Measurements from ENCODE around the gene WAPL. TPM values are rescaled to one million over a fixed set of nuclear protein-coding genes. Genes with fewer than 3 reads are reported as not detected.
"Not testable (repeated sequence)": the region's sequence is repeated elsewhere in the genome, so short reads cannot be mapped to it uniquely, and the experiment has no call there.

The WAPL gene
- polyA plus RNA-seq, 3 donors, result 17.8 to 26.5 (median 18.3) TPM

- H3K4me1 ChIP-seq (ENCODE audit: control insufficient read depth in 1 of 2, insufficient read depth in 2 of 2, low read length in 2 of 2); H3K79me2 ChIP-seq (ENCODE audit: insufficient read depth, low read length); H3K4me3 Mint-ChIP-seq; H3K4me3 ChIP-seq (replicated peaks in 1 of 3; ENCODE audit: low read depth in 2 of 3, low read length in 3 of 3); H3K4me1 Mint-ChIP-seq; H3K27me3 Mint-ChIP-seq (ENCODE audit: low read depth in 3 of 3); H3K27ac ChIP-seq (ENCODE audit: low read depth in 1 of 2, low read length in 2 of 2); DNase-seq; H3K36me3 Mint-ChIP-seq; H4K20me1 ChIP-seq (ENCODE audit: insufficient read depth, low read length); H3K27ac Mint-ChIP-seq; H2AFZ ChIP-seq (ENCODE audit: insufficient read depth, low read depth, low read length, poor library complexity, severe bottlenecking); H3K9ac ChIP-seq (ENCODE audit: insufficient read depth, low read length, poor library complexity, severe bottlenecking); H3K9me3 ChIP-seq (replicated peaks in 1 of 2; ENCODE audit: control insufficient read depth in 1 of 2, insufficient read depth in 1 of 2, low read length in 2 of 2); H3K36me3 ChIP-seq (replicated peaks in 1 of 2; ENCODE audit: control insufficient read depth in 1 of 2, insufficient read depth in 2 of 2, low read length in 2 of 2); intact Hi-C loops (cut with micrococcal nuclease); H3K27me3 ChIP-seq (ENCODE audit: control insufficient read depth in 2 of 2, insufficient read depth in 2 of 2, low read length in 2 of 2); H3K4me2 ChIP-seq (replicated peaks; ENCODE audit: extremely low read depth, low read length, poor library complexity, severe bottlenecking): not testable (repeated sequence)
- WGBS (ENCODE audit: insufficient coverage), result 80% methylated on average over 5 of the region's 6 CpGs
- H3K9me3 Mint-ChIP-seq, result peaks cover 0 to 11% (median 8%) of the 10 kb centered on the region in 7 donors
Measured at GRCh38 chr10:86563338-86563737, 41.7 kb upstream of the WAPL start.

- H3K9ac ChIP-seq (ENCODE audit: insufficient read depth, low read length, poor library complexity, severe bottlenecking); H3K4me1 Mint-ChIP-seq; H3K36me3 Mint-ChIP-seq; DNase-seq; H3K27ac ChIP-seq (ENCODE audit: low read depth in 1 of 2, low read length in 2 of 2); H3K9me3 Mint-ChIP-seq; H3K9me3 ChIP-seq (replicated peaks in 1 of 2; ENCODE audit: control insufficient read depth in 1 of 2, insufficient read depth in 1 of 2, low read length in 2 of 2); H2AFZ ChIP-seq (ENCODE audit: insufficient read depth, low read depth, low read length, poor library complexity, severe bottlenecking); H3K4me3 Mint-ChIP-seq; H3K27me3 Mint-ChIP-seq (ENCODE audit: low read depth in 3 of 3); intact Hi-C loops (cut with micrococcal nuclease); H3K27me3 ChIP-seq (ENCODE audit: control insufficient read depth in 2 of 2, insufficient read depth in 2 of 2, low read length in 2 of 2); H3K4me2 ChIP-seq (replicated peaks; ENCODE audit: extremely low read depth, low read length, poor library complexity, severe bottlenecking); H3K4me3 ChIP-seq (replicated peaks in 1 of 3; ENCODE audit: low read depth in 2 of 3, low read length in 3 of 3); H3K4me1 ChIP-seq (ENCODE audit: control insufficient read depth in 1 of 2, insufficient read depth in 2 of 2, low read length in 2 of 2); H3K27ac Mint-ChIP-seq; H3K79me2 ChIP-seq (ENCODE audit: insufficient read depth, low read length); H4K20me1 ChIP-seq (ENCODE audit: insufficient read depth, low read length); H3K36me3 ChIP-seq (replicated peaks in 1 of 2; ENCODE audit: control insufficient read depth in 1 of 2, insufficient read depth in 2 of 2, low read length in 2 of 2): not testable (repeated sequence)
- WGBS (ENCODE audit: insufficient coverage), result no CpG with 5 or more reads among the region's 3 CpGs
Measured at GRCh38 chr10:86558695-86559094, 37.1 kb upstream of the WAPL start.

GRCh38 chr10:86556933-86557649 lies 35.5 kb upstream of the WAPL start:
- Histone ChIP-seq H3K27me3 (ENCODE audit: control insufficient read depth in 2 of 2, insufficient read depth in 2 of 2, low read length in 2 of 2) (no peaks in the 10 kb centered on the region), H3K27ac (ENCODE audit: low read depth in 1 of 2, low read length in 2 of 2) (no peak overlapping the region), H4K20me1 (ENCODE audit: insufficient read depth, low read length) (no peaks in the 10 kb centered on the region), H3K9ac (ENCODE audit: insufficient read depth, low read length, poor library complexity, severe bottlenecking) (no peak overlapping the region), H3K4me3 (replicated peaks in 1 of 3; ENCODE audit: low read depth in 2 of 3, low read length in 3 of 3) (no peak overlapping the region), H3K9me3 (replicated peaks in 1 of 2; ENCODE audit: control insufficient read depth in 1 of 2, insufficient read depth in 1 of 2, low read length in 2 of 2) (no peaks in the 10 kb centered on the region), H3K4me1 (ENCODE audit: control insufficient read depth in 1 of 2, insufficient read depth in 2 of 2, low read length in 2 of 2) (peaks cover 3 to 9% of the 10 kb centered on the region in 2 donors), H3K36me3 (replicated peaks in 1 of 2; ENCODE audit: control insufficient read depth in 1 of 2, insufficient read depth in 2 of 2, low read length in 2 of 2) (no peaks in the 10 kb centered on the region), H3K4me2 (replicated peaks; ENCODE audit: extremely low read depth, low read length, poor library complexity, severe bottlenecking) (no peak overlapping the region), H3K79me2 (ENCODE audit: insufficient read depth, low read length) (no peaks in the 10 kb centered on the region), H2AFZ (ENCODE audit: insufficient read depth, low read depth, low read length, poor library complexity, severe bottlenecking) (no peak overlapping the region)
- Mint-ChIP-seq H3K9me3 (peaks cover 0 to 5% (median 2%) of the 10 kb centered on the region in 7 donors), H3K27ac (no peak overlapping the region), H3K4me3 (no peak overlapping the region), H3K4me1 (peaks cover 12% of the 10 kb centered on the region), H3K27me3 (ENCODE audit: low read depth in 3 of 3) (peaks cover 0 to 2% (median 1%) of the 10 kb centered on the region in 3 donors), H3K36me3 (no peaks in the 10 kb centered on the region)
- 100% methylated on average over 8 of the region's 15 CpGs for WGBS (ENCODE audit: insufficient coverage)
- TF ChIP-seq CTCF (IDR thresholded peaks at IDR 0.05), result no peak
- DNase-seq, result no peak
- intact Hi-C loops (cut with micrococcal nuclease), result no loop called here

Data from CD14-positive monocyte (primary cell).